Epithelial cell of esophagus (primary cell): ENCODE data around the gene LCLAT1.
"Not testable (repeated sequence)": the region's sequence is repeated elsewhere in the genome, so short reads cannot be mapped to it uniquely, and the experiment has no call there.

Source experiments
- DNase-seq: peaks from one replicate; pipeline ENCODE4 v3.0.0; 2010; ENCODE audit warnings: low read depth
- H3K4me3 ChIP-seq: 2 replicates; pipeline ENCODE4 v1.5.1; 2011; ENCODE audit warnings: mild to moderate bottlenecking, low read length, control low read depth
- CTCF ChIP-seq: IDR thresholded peaks from 2 replicates; pipeline ENCODE4 v1.5.1; 2011; ENCODE audit warnings: low read depth, mild to moderate bottlenecking, low read length, control low read depth, inconsistent platforms; ENCODE audit not compliant: insufficient read depth; ENCODE audit errors: missing control alignments

Gene LCLAT1

GRCh38 chr2:30504731-30505130 lies 57.7 kb downstream of the LCLAT1 start:
- no peak for DNase-seq
- no peak overlapping the region for H3K4me3 ChIP-seq
- TF ChIP-seq CTCF, result no peak

- no peak overlapping the region for H3K4me3 ChIP-seq
- no peak for DNase-seq
- TF ChIP-seq CTCF, result no peak
These were observed 58.6 kb downstream of the LCLAT1 start for GRCh38 chr2:30505500-30506180.

GRCh38 chr2:30507460-30507859 lies 60.4 kb downstream of the LCLAT1 start:
- DNase-seq, H3K4me3 ChIP-seq: not testable (repeated sequence)

GRCh38 chr2:30509716-30510115 lies 62.7 kb downstream of the LCLAT1 start:
- DNase-seq, result no peak
- no peak overlapping the region for H3K4me3 ChIP-seq
- no peak for TF ChIP-seq CTCF

GRCh38 chr2:30510409-30510808 lies 63.4 kb downstream of the LCLAT1 start:
- no peak overlapping the region for H3K4me3 ChIP-seq
- no peak for DNase-seq
- no peak for TF ChIP-seq CTCF

- DNase-seq, result peak; percentile 41
- no peak overlapping the region for H3K4me3 ChIP-seq
- no peak for TF ChIP-seq CTCF
These were observed 64.4 kb downstream of the LCLAT1 start for GRCh38 chr2:30511122-30512083.

GRCh38 chr2:30512243-30512886 lies 65.3 kb downstream of the LCLAT1 start:
- peak; percentile 36 for DNase-seq
- H3K4me3 ChIP-seq, result no peak overlapping the region
- TF ChIP-seq CTCF, result no peak

- not testable (repeated sequence) for DNase-seq
These were observed 66.6 kb downstream of the LCLAT1 start for GRCh38 chr2:30513649-30514048.

More at GRCh38 chr2:30513649-30514048, 66.6 kb downstream of the LCLAT1 start:
- not testable (repeated sequence) for H3K4me3 ChIP-seq
